GM08714 (cell line): ENCODE measurements around the gene BMPR2.
"Not testable (repeated sequence)": the region's sequence is repeated elsewhere in the genome, so short reads cannot be mapped to it uniquely, and the experiment has no call there.

Source experiments
- H3K4me3 ChIP-seq: fragments of 200-500 bp; sonication (Bioruptor generic); 2 replicates; pipeline ENCODE4 v1.5.1; 2014; ENCODE audit warnings: mild to moderate bottlenecking, low read length, inconsistent platforms
- ZNF274 ChIP-seq: IDR thresholded peaks from 2 replicates; pipeline ENCODE4 v1.6.1; 2012; ENCODE audit warnings: mild to moderate bottlenecking, low read depth, low read length

BMPR2 gene

DNA sequence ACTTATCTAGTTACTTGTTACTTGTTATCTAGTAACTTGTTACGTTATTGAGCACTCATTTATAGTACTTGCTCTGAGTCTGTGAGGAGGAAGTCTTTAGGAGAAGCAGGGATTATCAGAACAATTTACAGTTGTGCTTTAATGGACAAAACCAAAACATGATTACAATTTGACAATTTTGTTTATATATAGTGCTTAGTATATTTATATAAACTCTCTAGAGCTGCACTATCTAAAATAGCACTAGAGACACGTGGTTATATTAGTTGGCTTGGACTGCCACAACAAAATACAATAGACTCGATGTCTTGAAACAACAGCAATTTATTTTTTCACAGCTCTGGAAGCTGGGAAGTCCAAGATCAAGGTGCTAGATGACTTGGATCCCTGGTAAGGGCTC is 78.4 kb downstream of the BMPR2 start:
- H3K4me3 ChIP-seq = no peak overlapping the region
- no peak for TF ChIP-seq ZNF274

DNA sequence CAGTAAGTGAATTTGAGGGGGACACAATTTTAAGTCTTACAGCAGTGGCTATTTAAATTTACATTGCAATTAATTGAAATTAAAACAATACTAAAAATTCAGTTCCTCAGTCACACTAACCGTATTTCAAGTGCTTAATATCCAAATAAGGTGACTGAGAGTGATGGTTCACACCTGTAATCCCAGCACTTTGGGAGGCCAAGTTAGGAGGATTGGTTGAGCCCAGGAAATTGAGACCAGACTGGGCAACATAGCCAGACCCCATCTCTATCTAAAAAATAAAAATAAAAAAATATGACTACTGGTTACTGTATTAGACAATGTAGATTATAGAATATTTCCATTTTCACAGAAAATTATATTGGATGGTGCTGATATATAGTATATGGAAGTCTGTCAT is 79.0 kb downstream of the BMPR2 start:
- no peak overlapping the region for H3K4me3 ChIP-seq
- TF ChIP-seq ZNF274 = no peak

DNA sequence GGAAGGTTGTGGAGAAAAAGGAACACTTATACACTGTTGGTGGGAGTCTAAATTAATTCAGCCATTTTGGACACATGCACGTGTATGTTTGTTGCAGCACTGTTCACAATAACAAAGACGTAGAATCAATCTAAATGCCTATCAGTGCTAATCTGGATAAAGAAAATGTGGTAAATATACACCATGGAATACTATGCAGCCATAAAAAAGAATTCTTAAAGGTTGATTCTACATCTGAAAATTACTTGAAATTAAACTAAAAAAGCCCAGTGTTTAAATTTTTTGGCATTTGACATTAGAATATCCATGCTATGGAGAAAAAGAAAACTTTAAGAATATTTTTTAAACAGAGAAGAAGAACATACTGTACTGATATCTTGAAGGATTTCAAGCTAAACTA is 84.0 kb downstream of the BMPR2 start:
- TF ChIP-seq ZNF274 = no peak
- no peak overlapping the region for H3K4me3 ChIP-seq

DNA sequence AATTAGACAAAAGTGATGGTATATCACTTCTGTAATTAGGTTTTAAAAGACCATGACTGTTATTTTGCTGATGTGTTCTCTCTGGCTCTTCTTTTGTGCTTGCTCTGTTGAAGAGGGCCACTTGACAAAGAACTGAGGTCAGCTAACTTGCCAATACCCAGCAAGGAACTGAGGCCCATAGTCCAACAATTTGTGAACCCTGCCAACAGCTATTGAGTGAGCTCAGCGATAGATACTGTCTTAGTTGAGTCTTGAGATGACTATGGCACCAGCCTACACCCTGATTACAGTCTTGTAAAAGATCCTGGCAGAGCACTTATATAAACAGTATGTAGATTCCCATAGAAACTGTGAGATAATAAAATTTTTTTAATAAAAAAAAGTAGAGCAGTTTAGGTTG is 103.0 kb downstream of the BMPR2 start:
- TF ChIP-seq ZNF274 = no peak
- no peak overlapping the region for H3K4me3 ChIP-seq

DNA sequence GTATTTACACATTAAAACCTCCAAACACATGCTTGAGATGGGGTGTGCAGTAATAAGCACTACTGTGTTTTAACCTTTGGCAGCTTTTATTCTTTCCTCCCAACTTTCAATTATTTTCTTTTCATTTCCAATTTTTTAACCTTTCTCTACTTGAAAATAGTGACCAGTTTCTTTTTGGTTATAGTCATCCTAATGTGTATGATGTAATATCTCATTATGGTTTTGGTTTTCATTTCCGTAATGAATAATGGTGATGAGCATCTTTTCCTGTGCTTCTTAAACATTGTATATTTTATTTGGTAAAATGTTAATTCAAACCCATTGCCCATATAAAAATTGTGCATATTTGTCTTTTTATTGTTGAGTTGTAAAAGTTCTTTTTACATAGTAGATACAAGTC is 103.5 kb downstream of the BMPR2 start:
- TF ChIP-seq ZNF274 = no peak
- no peak overlapping the region for H3K4me3 ChIP-seq

DNA sequence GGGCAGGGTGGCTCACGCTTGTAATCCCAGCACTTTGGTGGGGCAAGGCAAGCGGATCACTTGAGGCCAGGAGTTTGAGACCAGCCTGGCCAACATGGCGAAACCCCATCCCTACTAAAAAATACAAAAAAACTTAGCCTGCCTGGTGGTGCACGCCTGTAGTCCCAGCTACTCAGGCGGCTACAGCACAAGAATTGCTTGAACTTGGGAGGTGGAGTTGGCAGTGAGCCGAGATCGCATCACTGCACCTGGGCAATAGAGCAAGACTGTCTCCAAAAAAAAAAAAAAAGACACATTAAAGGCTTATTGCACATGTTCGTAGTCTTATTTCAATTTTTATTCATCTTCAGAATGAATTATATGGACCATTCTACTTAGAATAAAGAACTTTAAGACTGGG is 110.2 kb downstream of the BMPR2 start:
- no peak overlapping the region for H3K4me3 ChIP-seq
- no peak for TF ChIP-seq ZNF274

DNA sequence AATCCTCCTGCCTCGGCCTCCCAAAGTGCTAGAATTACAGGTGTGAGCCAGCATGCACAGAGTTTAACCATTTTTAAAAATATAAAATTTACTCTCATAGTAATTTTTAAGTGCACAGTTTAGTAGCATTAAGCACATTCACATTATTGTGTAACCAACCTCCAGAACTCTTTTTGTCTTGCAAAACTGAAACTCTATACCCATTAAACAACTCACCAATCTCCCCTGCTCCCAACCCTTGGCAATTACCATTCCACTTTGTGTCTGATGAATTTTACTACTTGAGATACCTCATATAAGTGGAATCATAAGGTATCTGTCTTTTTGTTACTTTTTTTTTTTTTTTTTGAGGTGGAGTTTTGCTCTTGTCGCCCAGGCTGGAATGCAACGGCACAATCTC is 112.5 kb downstream of the BMPR2 start:
- no peak overlapping the region for H3K4me3 ChIP-seq
- no peak for TF ChIP-seq ZNF274

DNA sequence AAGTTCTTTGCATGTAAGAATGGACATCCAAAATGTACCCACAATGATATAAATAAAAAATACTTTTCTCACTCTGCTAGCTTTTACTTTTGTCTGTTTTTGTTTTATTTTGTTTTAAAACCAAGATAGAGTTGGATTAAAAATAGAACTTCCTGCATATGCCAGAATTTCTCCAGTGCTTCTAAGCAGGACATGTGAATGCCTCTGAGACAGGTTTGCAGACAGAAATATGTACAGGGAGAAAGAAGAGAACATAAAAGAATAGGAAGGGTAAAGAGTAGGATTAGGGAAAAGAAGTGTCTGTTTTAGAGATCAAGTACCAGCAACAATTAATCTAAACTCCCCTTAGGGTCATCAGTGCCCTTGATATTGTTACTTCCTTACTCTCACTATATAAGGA is 114.4 kb downstream of the BMPR2 start:
- no peak for TF ChIP-seq ZNF274
- H3K4me3 ChIP-seq = no peak overlapping the region

DNA sequence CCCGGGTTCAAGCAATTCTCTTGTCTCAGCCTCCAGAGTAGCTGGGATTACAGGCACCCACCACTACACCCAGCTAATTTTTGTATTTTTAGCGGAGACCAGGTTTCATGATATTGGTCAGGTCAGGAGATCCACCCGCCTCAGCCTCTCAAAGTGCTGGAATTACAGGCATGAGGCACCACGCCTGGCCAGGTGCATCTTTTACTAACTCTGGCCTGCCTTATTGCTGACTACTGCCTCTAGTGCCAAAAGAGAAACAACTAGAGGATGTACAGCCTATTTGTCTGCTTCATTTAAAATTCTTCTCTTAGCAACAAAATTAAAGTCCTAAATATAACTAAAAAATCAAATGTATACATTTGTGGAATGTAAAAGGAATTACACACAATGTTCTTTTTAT is 115.4 kb downstream of the BMPR2 start:
- no peak overlapping the region for H3K4me3 ChIP-seq
- TF ChIP-seq ZNF274 = no peak

DNA sequence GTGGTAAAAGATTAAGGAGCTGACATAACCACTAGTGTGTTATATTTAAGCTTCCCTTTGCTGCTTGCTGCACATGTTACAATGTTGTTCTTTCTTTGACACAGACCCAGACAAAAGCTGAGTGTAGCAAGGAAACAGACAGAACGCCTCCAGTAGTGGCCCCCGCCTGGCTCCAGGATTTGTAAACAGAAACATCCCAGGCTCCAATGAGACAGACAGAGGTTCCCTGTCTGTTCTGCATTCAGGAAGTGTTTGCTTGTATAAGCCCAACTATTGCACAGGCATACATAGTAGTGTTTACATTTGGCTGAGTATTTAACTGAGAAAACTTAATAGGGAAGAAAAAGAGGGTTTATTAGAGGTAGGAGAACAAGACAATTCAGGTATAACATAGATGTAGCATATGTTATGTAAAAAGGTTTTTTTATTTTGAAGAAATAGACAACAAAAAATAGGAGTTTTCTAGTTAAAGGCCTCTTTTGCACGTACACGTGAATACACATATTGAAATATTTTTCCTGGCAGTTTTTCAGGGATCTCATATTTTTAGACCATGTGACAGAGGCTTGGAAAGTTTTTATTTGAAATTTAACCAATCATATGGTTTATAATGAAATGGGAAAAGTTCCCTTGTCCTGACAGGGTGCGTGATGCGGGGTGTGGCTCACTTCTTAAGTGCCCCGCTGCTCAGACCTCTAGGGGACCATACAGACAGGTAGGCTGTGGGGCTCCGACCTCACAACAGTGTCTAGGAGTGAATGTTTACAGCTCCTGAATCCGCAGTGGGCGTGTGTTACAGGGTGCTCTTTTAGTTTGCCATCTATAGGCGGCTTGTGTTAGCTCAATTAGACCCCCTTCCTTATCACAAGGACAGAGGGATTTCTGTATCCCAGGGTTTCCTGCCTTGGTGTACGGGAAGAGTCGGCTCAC is 118.4 kb downstream of the BMPR2 start:
- H3K4me3 ChIP-seq = no peak overlapping the region
- TF ChIP-seq ZNF274 = no peak

DNA sequence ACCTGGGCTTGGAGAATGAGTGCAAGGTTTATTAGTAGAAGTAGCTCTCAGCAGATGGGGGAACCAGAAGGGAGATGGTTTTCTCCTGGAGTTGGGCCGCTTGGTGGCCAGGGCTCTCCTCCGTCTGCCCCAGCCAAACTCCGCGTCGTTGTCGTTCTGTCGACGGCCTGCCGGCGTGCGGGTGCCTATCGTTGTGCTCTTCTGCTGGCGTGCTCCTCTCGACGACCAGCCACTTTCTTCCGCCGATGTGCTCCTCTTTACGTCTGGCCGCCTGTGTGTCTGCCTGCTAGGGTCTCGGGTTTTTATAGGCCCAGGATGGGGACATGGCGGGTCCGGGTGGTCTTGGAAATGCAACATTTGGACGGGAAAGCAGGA is 119.1 kb downstream of the BMPR2 start:
- no peak overlapping the region for H3K4me3 ChIP-seq
- TF ChIP-seq ZNF274 = no peak

DNA sequence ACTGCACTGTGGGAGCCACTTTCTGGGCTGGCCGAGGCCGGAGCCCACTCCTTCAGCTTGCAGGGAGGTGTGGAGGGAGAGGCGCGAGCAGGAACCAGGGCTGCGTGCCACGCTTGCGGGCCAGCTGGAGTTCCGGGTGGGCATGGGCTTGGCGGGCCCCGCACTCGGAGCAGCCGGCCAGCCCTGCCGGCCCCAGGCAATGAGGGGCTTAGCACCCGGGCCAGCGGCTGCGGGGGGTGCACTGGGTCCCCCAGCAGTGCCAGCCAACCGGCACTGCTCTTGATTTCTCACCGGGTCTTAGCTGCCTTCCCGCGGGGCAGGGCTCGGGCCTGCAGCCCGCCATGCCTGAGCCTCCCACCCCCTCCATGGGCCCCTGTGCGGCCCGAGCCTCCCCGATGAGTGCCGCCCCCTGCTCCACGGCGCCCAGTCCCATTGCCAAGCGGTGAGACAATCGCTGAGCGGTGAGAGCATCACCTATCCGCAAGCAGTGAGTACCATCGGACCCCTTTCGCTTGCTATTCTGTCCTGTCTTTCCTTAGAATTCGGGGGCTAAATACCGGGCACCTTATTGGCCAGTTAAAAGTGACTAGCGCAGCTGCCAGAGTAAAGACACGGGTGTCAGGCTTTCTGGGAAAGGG is 120.8 kb downstream of the BMPR2 start:
- not testable (repeated sequence) for H3K4me3 ChIP-seq

DNA sequence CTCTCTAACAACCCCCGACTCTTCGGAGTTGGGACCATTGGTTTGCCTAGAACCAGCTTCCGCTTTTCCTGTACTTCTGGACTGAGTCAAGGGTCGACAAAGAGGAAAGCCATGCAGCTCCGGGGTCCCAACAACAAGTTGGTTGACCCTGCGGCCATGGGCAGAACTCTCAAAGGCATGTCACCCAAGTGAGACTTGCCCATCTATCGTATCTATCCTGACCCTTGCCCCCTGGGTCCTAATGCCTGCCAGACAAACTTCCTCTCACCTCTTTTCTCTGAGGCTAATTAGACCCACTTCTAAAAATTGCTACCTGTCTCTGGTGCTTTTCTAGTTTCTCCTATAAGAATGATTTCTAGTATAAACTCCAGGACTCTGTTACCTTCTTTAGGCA is 121.3 kb downstream of the BMPR2 start:
- H3K4me3 ChIP-seq = not testable (repeated sequence)

DNA sequence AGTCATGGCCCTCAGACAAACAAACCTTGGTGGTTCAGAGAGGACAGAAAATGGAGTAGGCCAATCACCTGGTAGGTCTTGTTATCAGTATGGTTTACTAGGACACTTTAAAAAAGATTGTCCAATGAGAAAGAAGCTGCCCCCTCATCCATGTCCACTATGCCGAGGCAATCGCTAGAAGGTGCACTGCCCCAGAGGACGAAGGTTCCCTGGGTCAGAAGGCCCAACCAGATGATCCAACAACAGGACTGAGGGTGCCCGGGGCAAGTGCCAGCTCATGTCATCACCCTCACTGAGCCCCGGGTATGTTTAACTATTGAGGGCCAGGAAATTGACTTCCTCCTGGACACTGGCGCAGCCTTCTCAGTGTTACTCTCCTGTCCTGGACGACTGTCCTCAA is 123.7 kb downstream of the BMPR2 start:
- H3K4me3 ChIP-seq = not testable (repeated sequence)

DNA sequence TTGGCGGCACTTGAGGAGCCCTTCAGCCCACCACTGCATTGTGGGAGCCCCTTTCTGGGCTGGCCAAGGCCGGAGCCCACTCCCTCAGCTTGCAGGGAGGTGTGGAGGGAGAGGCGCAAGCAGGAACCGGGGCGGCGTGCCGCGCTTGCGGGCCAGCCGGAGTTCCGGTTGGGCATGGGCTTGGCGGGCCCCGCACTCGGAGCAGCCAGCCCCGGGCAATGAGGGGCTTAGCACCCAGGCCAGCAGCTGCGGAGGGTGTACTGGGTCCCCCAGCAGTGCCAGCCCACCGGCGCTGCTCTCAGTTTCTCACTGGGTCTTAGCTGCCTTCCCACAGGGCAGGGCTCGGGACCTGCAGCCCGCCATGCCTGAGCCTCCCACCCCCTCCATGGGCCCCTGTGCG is 127.1 kb downstream of the BMPR2 start:
- H3K4me3 ChIP-seq = not testable (repeated sequence)

DNA sequence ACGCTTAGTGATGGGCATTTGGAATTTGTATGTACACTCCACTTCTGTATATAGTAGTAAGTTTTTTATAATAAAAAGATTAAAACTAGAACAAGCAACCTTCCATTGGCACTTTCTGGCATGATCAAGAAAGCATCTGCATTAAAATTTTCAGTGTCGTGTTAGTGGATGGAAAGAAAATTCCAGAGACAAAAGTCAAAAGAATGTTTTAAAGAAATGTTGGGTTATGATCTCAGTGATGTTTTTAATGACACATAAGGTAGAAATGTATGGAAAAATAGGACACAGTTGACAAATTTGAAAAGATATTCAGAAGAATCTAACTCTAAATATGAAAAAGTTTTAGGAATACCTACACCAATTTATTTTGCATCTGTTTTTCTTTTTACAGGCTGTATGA is 132.6 kb downstream of the BMPR2 start:
- TF ChIP-seq ZNF274 = no peak
- H3K4me3 ChIP-seq = no peak overlapping the region
